Astrocyte (in vitro differentiated cells and primary cell): ENCODE results near the gene RRAS. TPM values are rescaled to one million over a fixed set of nuclear protein-coding genes. Genes with fewer than 3 reads are reported as not detected.

Source experiments
- DNase-seq: peaks from one replicate; pipeline ENCODE4 v3.0.0-alpha.2; 2010; ENCODE audit warnings: low read depth
- FAIRE-seq: peaks from 2 replicates; lab custom pipeline; 2011; peaks lifted over from hg19 to GRCh38; lab: Jason Lieb, UNC
- H2AFZ ChIP-seq: 2 replicates; pipeline ENCODE4 v1.6.0; 2012; ENCODE audit warnings: low read depth, low read length, inconsistent platforms
- H3K27ac ChIP-seq: 2 replicates; pipeline ENCODE4 v1.5.1; 2011; ENCODE audit warnings: low read depth, low read length, inconsistent platforms
- H3K27me3 ChIP-seq: 2 replicates; pipeline ENCODE4 v1.6.0; 2011; ENCODE audit warnings: low read length, inconsistent platforms; ENCODE audit not compliant: insufficient read depth
- H3K36me3 ChIP-seq: 2 replicates; pipeline ENCODE4 v1.5.1; 2011; ENCODE audit warnings: low read length, inconsistent platforms; ENCODE audit not compliant: insufficient read depth
- H3K4me1 ChIP-seq: 2 replicates; pipeline ENCODE4 v1.5.1; 2011; ENCODE audit warnings: low read length, inconsistent platforms; ENCODE audit not compliant: insufficient read depth
- H3K4me2 ChIP-seq: 2 replicates; pipeline ENCODE4 v1.6.0; 2012; ENCODE audit warnings: low read length, inconsistent platforms
- H3K4me3 ChIP-seq: 2 replicates; pipeline ENCODE4 v1.5.1; 2011; ENCODE audit warnings: low read depth, mild to moderate bottlenecking, low read length, inconsistent platforms; ENCODE audit not compliant: insufficient read depth
- H3K79me2 ChIP-seq: 2 replicates; pipeline ENCODE4 v1.6.0; 2012; ENCODE audit warnings: mild to moderate bottlenecking, low read length, inconsistent platforms; ENCODE audit not compliant: insufficient read depth
- H3K9ac ChIP-seq: 2 replicates; pipeline ENCODE4 v1.6.0; 2012; ENCODE audit warnings: mild to moderate bottlenecking, low read length, inconsistent platforms
- H3K9me3 ChIP-seq: 2 replicates; pipeline ENCODE4 v1.5.1; 2012; ENCODE audit warnings: low read depth, mild to moderate bottlenecking, low read length, inconsistent platforms; ENCODE audit not compliant: insufficient read depth
- H4K20me1 ChIP-seq: 2 replicates; pipeline ENCODE4 v1.6.0; 2012; ENCODE audit warnings: low read length, inconsistent platforms; ENCODE audit not compliant: insufficient read depth
- H3K27ac Mint-ChIP-seq: one replicate; pipeline ENCODE4 v1.8.0; 2021; ENCODE audit warnings: mild to moderate bottlenecking, mixed read lengths; ENCODE audit not compliant: unreplicated experiment
- H3K27me3 Mint-ChIP-seq: one replicate; pipeline ENCODE4 v1.8.0; 2021; ENCODE audit warnings: low read depth, mixed read lengths; ENCODE audit not compliant: unreplicated experiment
- H3K36me3 Mint-ChIP-seq: one replicate; pipeline ENCODE4 v1.8.0; 2021; ENCODE audit warnings: low read depth, mixed read lengths; ENCODE audit not compliant: unreplicated experiment
- H3K4me1 Mint-ChIP-seq: one replicate; pipeline ENCODE4 v1.8.0; 2021; ENCODE audit warnings: low read depth, mixed read lengths; ENCODE audit not compliant: unreplicated experiment
- H3K4me3 Mint-ChIP-seq: one replicate; pipeline ENCODE4 v1.8.0; 2021; ENCODE audit warnings: mild to moderate bottlenecking, moderate library complexity, mixed read lengths; ENCODE audit not compliant: unreplicated experiment
- H3K9me3 Mint-ChIP-seq: one replicate; pipeline ENCODE4 v1.8.0; 2021; ENCODE audit warnings: mild to moderate bottlenecking, mixed read lengths; ENCODE audit not compliant: unreplicated experiment
- EZH2 ChIP-seq: IDR thresholded peaks from 2 replicates; pipeline ENCODE4 v1.6.1; 2012; ENCODE audit warnings: mild to moderate bottlenecking, low read length, inconsistent platforms; ENCODE audit not compliant: insufficient read depth
- total RNA-seq: library from RNA; stranded (reverse); gene quantifications from 2 replicates; pipeline ENCODE4 v1.2.1, GENCODE V29; 2021
- TF ChIP-seq, protein P1 (sequence below): IDR thresholded peaks from 2 replicates; pipeline ENCODE4 v1.5.1; 2011; ENCODE audit warnings: low read depth, mild to moderate bottlenecking, inconsistent platforms, low read length, moderate library complexity; ENCODE audit not compliant: insufficient read depth

The RRAS gene
- total RNA-seq, 1 donor from 2014 or later: 94.7 TPM

GRCh38 chr19:49593233-49594113 lies 46.5 kb downstream of the RRAS start:
- Mint-ChIP-seq H3K27me3 (no peaks in the 10 kb centered on the region), H3K4me3 (peak overlapping the region; percentile 94), H3K4me1 (peaks cover 2% of the 10 kb centered on the region), H3K9me3 (no peaks in the 10 kb centered on the region), H3K36me3 (no peaks in the 10 kb centered on the region), H3K27ac (peak overlapping the region; percentile 74)
- Histone ChIP-seq H3K4me3 (peak overlapping the region; percentile 78), H3K36me3 (peaks cover 10% of the 10 kb centered on the region), H4K20me1 (peaks cover 34% of the 10 kb centered on the region), H3K79me2 (peaks cover 60% of the 10 kb centered on the region), H3K4me2 (peak overlapping the region; percentile 94), H3K9ac (peak overlapping the region; percentile 79), H3K9me3 (no peaks in the 10 kb centered on the region), H3K27ac (no peak overlapping the region), H3K4me1 (peaks cover 20% of the 10 kb centered on the region), H3K27me3 (no peaks in the 10 kb centered on the region), H2AFZ (no peak overlapping the region)
- TF ChIP-seq, protein P1, sequence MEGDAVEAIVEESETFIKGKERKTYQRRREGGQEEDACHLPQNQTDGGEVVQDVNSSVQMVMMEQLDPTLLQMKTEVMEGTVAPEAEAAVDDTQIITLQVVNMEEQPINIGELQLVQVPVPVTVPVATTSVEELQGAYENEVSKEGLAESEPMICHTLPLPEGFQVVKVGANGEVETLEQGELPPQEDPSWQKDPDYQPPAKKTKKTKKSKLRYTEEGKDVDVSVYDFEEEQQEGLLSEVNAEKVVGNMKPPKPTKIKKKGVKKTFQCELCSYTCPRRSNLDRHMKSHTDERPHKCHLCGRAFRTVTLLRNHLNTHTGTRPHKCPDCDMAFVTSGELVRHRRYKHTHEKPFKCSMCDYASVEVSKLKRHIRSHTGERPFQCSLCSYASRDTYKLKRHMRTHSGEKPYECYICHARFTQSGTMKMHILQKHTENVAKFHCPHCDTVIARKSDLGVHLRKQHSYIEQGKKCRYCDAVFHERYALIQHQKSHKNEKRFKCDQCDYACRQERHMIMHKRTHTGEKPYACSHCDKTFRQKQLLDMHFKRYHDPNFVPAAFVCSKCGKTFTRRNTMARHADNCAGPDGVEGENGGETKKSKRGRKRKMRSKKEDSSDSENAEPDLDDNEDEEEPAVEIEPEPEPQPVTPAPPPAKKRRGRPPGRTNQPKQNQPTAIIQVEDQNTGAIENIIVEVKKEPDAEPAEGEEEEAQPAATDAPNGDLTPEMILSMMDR: no peak
- TF ChIP-seq EZH2: no peak
- FAIRE-seq (no peak), DNase-seq (peak; percentile 81)

DNA sequence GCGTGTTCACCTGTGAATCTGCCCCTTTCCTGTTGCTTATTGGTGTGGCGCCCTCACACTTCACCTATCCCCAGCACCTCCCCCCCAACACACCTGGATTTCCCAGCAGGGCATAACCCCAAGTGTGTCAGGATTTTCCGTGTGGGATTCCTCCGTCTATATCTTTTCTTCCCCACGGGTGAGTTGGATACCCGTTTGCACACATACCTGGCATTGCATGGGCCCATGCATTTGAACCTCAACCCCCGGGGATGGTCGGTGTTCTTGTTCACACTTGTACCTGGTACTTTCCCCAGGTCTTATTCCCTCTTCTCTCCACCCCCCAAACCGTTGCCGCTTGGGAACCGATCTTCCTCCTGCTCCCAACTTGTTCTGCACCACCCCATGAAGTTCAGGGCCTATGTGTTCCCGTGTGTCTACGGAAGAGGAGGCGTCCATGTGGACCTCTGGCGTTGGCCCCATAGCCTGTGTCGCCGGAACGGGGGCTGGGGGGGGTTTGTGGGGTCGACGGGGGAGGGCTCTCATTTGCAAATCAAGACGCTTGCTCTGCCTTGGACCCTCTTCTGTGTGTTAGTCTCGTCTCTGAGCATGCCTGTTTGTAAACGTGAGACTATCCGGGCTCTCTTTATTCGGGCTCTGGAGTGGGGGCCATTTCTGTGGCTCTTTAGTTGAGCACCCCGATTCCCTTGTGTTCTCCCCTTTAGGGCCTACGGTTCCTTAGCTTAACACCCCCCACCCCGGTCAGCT lies 47.3 kb downstream of the RRAS start:
- H3K9me3 ChIP-seq: no peaks in the 10 kb centered on the region
- no peaks in the 10 kb centered on the region for H3K36me3 Mint-ChIP-seq
- no peak for TF ChIP-seq EZH2
- TF ChIP-seq, protein P1: no peak
- H3K4me1 ChIP-seq: peaks cover 20% of the 10 kb centered on the region
- no peak for DNase-seq
- peaks cover 8% of the 10 kb centered on the region for H3K36me3 ChIP-seq
- peak overlapping the region; percentile 79 for H3K9ac ChIP-seq
- H3K4me3 Mint-ChIP-seq: peak overlapping the region; percentile 94
- H2AFZ ChIP-seq: no peak overlapping the region
- peaks cover 30% of the 10 kb centered on the region for H4K20me1 ChIP-seq
- H3K27ac ChIP-seq: peak overlapping the region; percentile 47
- H3K9me3 Mint-ChIP-seq: no peaks in the 10 kb centered on the region
- peaks cover 2% of the 10 kb centered on the region for H3K4me1 Mint-ChIP-seq
- peak overlapping the region; percentile 84 for H3K27ac Mint-ChIP-seq
- peak overlapping the region; percentile 78 for H3K4me3 ChIP-seq
- no peaks in the 10 kb centered on the region for H3K27me3 ChIP-seq
- H3K27me3 Mint-ChIP-seq: no peaks in the 10 kb centered on the region
- H3K4me2 ChIP-seq: peak overlapping the region; percentile 94
- no peak for FAIRE-seq
- H3K79me2 ChIP-seq: peaks cover 54% of the 10 kb centered on the region
